Panc1 (cell line): ENCODE measurements around the gene CC2D1A.

Experiments used
- POLR2AphosphoS5 ChIP-seq: IDR thresholded peaks from 2 replicates; pipeline ENCODE4 v1.6.1; 2012; ENCODE audit warnings: mild to moderate bottlenecking, low read depth, low read length, moderate library complexity
- TF ChIP-seq, protein P1 (sequence below): fragments of 450-650 bp; IDR thresholded peaks from 2 replicates; pipeline ENCODE4 v1.5.1; 2017; ENCODE audit warnings: mild to moderate bottlenecking

DNA sequence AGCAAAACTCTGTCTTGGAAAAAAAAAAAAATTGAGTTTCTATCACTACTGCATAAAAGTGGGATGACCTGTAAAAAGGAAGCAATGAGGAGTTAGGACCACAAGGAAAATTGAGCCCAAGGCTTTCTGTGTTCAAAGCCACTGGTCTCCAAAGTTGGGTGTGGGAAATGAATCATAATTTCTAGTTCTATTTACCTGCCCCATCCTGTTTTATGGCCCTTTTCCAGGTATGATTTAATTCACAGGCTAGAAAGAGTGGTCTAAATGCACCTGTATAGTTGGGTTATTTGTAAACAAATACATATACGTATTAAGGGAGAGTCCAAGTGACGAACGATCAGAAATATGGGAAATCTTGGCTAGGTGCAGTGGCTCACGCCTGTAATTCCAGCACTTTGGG is 40.4 kb downstream of the CC2D1A start:
- TF ChIP-seq, protein P1, sequence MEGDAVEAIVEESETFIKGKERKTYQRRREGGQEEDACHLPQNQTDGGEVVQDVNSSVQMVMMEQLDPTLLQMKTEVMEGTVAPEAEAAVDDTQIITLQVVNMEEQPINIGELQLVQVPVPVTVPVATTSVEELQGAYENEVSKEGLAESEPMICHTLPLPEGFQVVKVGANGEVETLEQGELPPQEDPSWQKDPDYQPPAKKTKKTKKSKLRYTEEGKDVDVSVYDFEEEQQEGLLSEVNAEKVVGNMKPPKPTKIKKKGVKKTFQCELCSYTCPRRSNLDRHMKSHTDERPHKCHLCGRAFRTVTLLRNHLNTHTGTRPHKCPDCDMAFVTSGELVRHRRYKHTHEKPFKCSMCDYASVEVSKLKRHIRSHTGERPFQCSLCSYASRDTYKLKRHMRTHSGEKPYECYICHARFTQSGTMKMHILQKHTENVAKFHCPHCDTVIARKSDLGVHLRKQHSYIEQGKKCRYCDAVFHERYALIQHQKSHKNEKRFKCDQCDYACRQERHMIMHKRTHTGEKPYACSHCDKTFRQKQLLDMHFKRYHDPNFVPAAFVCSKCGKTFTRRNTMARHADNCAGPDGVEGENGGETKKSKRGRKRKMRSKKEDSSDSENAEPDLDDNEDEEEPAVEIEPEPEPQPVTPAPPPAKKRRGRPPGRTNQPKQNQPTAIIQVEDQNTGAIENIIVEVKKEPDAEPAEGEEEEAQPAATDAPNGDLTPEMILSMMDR, result no peak
- TF ChIP-seq POLR2AphosphoS5, result no peak
